HepG2 (cell line): Measurements from ENCODE around the gene CISD1. TPM values are rescaled to one million over a fixed set of nuclear protein-coding genes. Genes with fewer than 3 reads are reported as not detected.
"Not testable (repeated sequence)": the region's sequence is repeated elsewhere in the genome, so short reads cannot be mapped to it uniquely, and the experiment has no call there.

Experiments
- ATAC-seq: fragments of 200-7000 bp; cut with Tn5 transposase; 3 replicates; pipeline ENCODE4 v1.9.1; 2020; ENCODE audit warnings: mild to moderate bottlenecking, moderate library complexity
- BruUV-seq: library from RNA; stranded (reverse); fragments of 400-500 nt; replicated peaks from 2 replicates; lab custom pipeline; 2021; lab: Mats Ljungman, UMichigan
- CTCF ChIA-PET: fragments of 300-600 bp; formaldehyde crosslinking; extraction: SDS; loops from one replicate; lab custom pipeline; 2021; ENCODE audit warnings: low total read pairs, inconsistent platforms, low intra/inter-chr PET ratio; lab: Yijun Ruan, JAX
- POLR2A ChIA-PET: fragments of 350-600 bp; sonication (Branson Sonifier 250); formaldehyde crosslinking; loops from one replicate; lab custom pipeline; 2020; ENCODE audit warnings: antibody characterized with exemption, inconsistent platforms; lab: Yijun Ruan, JAX
- DNase-seq: peaks from one replicate; pipeline ENCODE4 v3.0.0-alpha.2; 2015; ENCODE audit warnings: low spot score
- FAIRE-seq: peaks from 3 replicates; lab custom pipeline; 2011; peaks lifted over from hg19 to GRCh38; lab: Jason Lieb, UNC
- H2AFZ ChIP-seq: one replicate; pipeline ENCODE4 v1.6.1; 2011; ENCODE audit warnings: low read length, inconsistent platforms
- H3K27ac ChIP-seq: fragments of 300-600 bp; 3 replicates; pipeline ENCODE4 v1.8.0; 2011; ENCODE audit warnings: mixed run types, mild to moderate bottlenecking, mixed read lengths, low read length, inconsistent platforms; ENCODE audit not compliant: insufficient read depth; ENCODE audit errors: extremely low read length
- H3K27me3 ChIP-seq, 2 experiments: fragments of 200-600 bp in 1 of 2; 2 replicates in 1 of 2; 3 replicates in 1 of 2; pipeline versions ENCODE4 v1.6.0 to v1.8.0; 2011; ENCODE audit warnings: low read length in 2 of 2, mild to moderate bottlenecking in 2 of 2, moderate library complexity in 2 of 2, inconsistent platforms in 1 of 2; ENCODE audit not compliant: insufficient read depth in 2 of 2, control insufficient read depth in 1 of 2
- H3K36me3 ChIP-seq, 2 experiments: fragments of 200-600 bp in 1 of 2; replicated peaks in 1 of 2; 2 replicates in 1 of 2; 3 replicates in 1 of 2; pipeline versions ENCODE4 v1.5.1 to v1.8.0; 2011; ENCODE audit warnings: low read length in 2 of 2, inconsistent platforms in 1 of 2; ENCODE audit not compliant: insufficient read depth in 2 of 2, control insufficient read depth in 1 of 2
- H3K4me1 ChIP-seq: 2 replicates; pipeline ENCODE4 v1.5.1; 2012; ENCODE audit warnings: low read length, inconsistent platforms; ENCODE audit not compliant: insufficient read depth
- H3K4me2 ChIP-seq: 2 replicates; pipeline ENCODE4 v1.6.0; 2011; ENCODE audit warnings: low read depth, low read length, inconsistent platforms
- H3K4me3 ChIP-seq, 3 experiments: fragments of 200-600 bp in 1 of 3; sonication (generic), shearing (Covaris generic) in 1 of 3; replicated peaks in 1 of 3; 2 replicates each; pipeline ENCODE4 v1.5.1; 2011 to 2016; ENCODE audit warnings: low read length in 3 of 3, inconsistent platforms in 2 of 3, low read depth in 2 of 3, mild to moderate bottlenecking in 2 of 3, control low read depth in 1 of 3, mixed read lengths in 1 of 3; ENCODE audit not compliant: insufficient read depth in 1 of 3
- H3K79me2 ChIP-seq: one replicate; pipeline ENCODE4 v1.6.1; 2011; ENCODE audit warnings: low read length, inconsistent platforms; ENCODE audit not compliant: insufficient read depth
- H3K9ac ChIP-seq: 2 replicates; pipeline ENCODE4 v1.6.0; 2011; ENCODE audit warnings: mild to moderate bottlenecking, low read depth, low read length, inconsistent platforms; ENCODE audit not compliant: insufficient read depth
- H3K9me3 ChIP-seq: 2 replicates; pipeline ENCODE4 v1.5.1; 2012; ENCODE audit warnings: mild to moderate bottlenecking, low read length
- H4K20me1 ChIP-seq: 2 replicates; pipeline ENCODE4 v1.6.0; 2011; ENCODE audit warnings: inconsistent platforms, mild to moderate bottlenecking, low read length, moderate library complexity; ENCODE audit not compliant: insufficient read depth
- FOSL2 ChIP-seq: sonication (generic); formaldehyde crosslinking; IDR thresholded peaks from 2 replicates; pipeline ENCODE4 v1.4.0; 2020; ENCODE audit warnings: missing genetic modification reagents
- FOXA1 ChIP-seq, 2 experiments: fragments of 450-650 bp in 1 of 2; sonication (generic) in 1 of 2; formaldehyde crosslinking in 1 of 2; IDR thresholded peaks; 2 replicates each; pipeline versions ENCODE4 v1.4.0 to v1.6.1; 2016 to 2020; ENCODE audit warnings: missing genetic modification reagents in 1 of 2
- FOXA3 ChIP-seq: IDR thresholded peaks from 2 replicates; pipeline ENCODE4 v1.6.1; 2016; ENCODE audit warnings: missing genetic modification reagents, missing compliant biosample characterization
- HOMEZ ChIP-seq: IDR thresholded peaks from 2 replicates; pipeline ENCODE4 v1.6.1; 2016; ENCODE audit warnings: low read depth
- KDM2A ChIP-seq: sonication (generic); formaldehyde crosslinking; IDR thresholded peaks from 2 replicates; pipeline ENCODE4 v1.4.0; 2020; ENCODE audit warnings: low read depth, missing genetic modification reagents, borderline replicate concordance
- SOX13 ChIP-seq, 3 experiments: fragments of 450-650 bp in 1 of 3; sonication (generic) in 1 of 3; formaldehyde crosslinking in 1 of 3; IDR thresholded peaks in 2 of 3; conservative IDR thresholded peaks in 1 of 3; 2 replicates each; pipeline versions ENCODE4 v1.5.0 to v1.6.1; 2016 to 2020; ENCODE audit warnings: antibody characterized with exemption in 1 of 3, mild to moderate bottlenecking in 1 of 3, missing compliant biosample characterization in 1 of 3, missing genetic modification reagents in 1 of 3, moderate library complexity in 1 of 3
- ZMYM4 ChIP-seq: sonication (generic); formaldehyde crosslinking; IDR thresholded peaks from 2 replicates; pipeline ENCODE4 v1.8.1; 2023; ENCODE audit warnings: mild to moderate bottlenecking, missing genetic modification reagents
- ZNF281 ChIP-seq: sonication (generic); formaldehyde crosslinking; IDR thresholded peaks from 2 replicates; pipeline ENCODE4 v1.4.0; 2020; ENCODE audit warnings: missing genetic modification reagents, borderline replicate concordance
- ZNF687 ChIP-seq: sonication (generic); formaldehyde crosslinking; IDR thresholded peaks from 2 replicates; pipeline ENCODE4 v1.5.1; 2020; ENCODE audit warnings: mild to moderate bottlenecking, missing genetic modification reagents, moderate library complexity
- WGBS: methylation state at CpG from one replicate; pipeline ENCODE4 v1.1.6; 2017; ENCODE audit warnings: low lambda C conversion rate; 5-methylcytosine and 5-hydroxymethylcytosine counted together
- in situ Hi-C: cut with HindIII; loops from 2 replicates; pipeline ENCODE4 v1.10.0; 2017; ENCODE audit warnings: low pct_unique_long_range_greater_than_20kb; ENCODE audit not compliant: extremely low pct_ligation_motif_present
- intact Hi-C: fragments of 100-400 bp; cut with micrococcal nuclease; formaldehyde crosslinking; loops from one replicate; pipeline ENCODE4 v1.10.0; 2022; ENCODE audit not compliant: unreplicated experiment
- polyA plus RNA-seq, 8 experiments: library from polyadenylated mRNA; depleted of rRNA in 3 of 8; stranded (reverse) in 7 of 8; unstranded in 1 of 8; fragments of >200 nt; fragmentation: Illumina TruSeq in 4 of 8; extraction: Trizol in 4 of 8; gene quantifications; 2 replicates each; pipeline versions ENCODE4 v1.2.1 to v1.2.3, GENCODE V29; 2011 to 2016; ENCODE audit warnings: low read depth in 4 of 8, missing spikeins in 1 of 8, mixed read lengths in 1 of 8; ENCODE audit not compliant: insufficient read depth in 1 of 8
- total RNA-seq, 5 experiments: library from RNA; depleted of rRNA; stranded (reverse); fragments of >200 nt; fragmentation: Illumina TruSeq; extraction: Trizol; gene quantifications; 2 replicates each; pipeline ENCODE4 v1.2.3, GENCODE V29; 2016; ENCODE audit warnings: low read depth in 1 of 5

CISD1 gene
- total and polyA plus RNA-seq, 2 of the 13 experiments (the other 11 are each of a cell fraction or from before 2014, with no cell fraction given), result 63.4 to 78.9 TPM

GRCh38 chr10:58229856-58230255 is 39.1 kb upstream of the CISD1 start:
- H3K79me2 ChIP-seq; H3K4me2 ChIP-seq; H4K20me1 ChIP-seq; CTCF ChIA-PET; H3K4me3 ChIP-seq; ATAC-seq; TF ChIP-seq FOXA1, SOX13 (IDR thresholded peaks at IDR 0.05): not testable (repeated sequence)
- peaks cover 2 to 11% of the 10 kb centered on the region in 2 experiments; a peak in 3 of 5 replicates for H3K36me3 ChIP-seq
- TF ChIP-seq FOXA1 (CRISPR knock-in tag; IDR thresholded peaks at IDR 0.05) (peak; percentile 39; the same call in 1 of the 2 replicates), SOX13 (CRISPR knock-in tag; conservative IDR thresholded peaks at IDR 0.05 in 1 of 2, IDR thresholded peaks at IDR 0.05 in 1 of 2) (0 out of 4 replicates have a peak, but pooled peaks of 1 of the 2 experiments have one; percentile 14), FOSL2 (CRISPR knock-in tag) (0 out of 2 replicates have a peak, but pooled peaks have one; percentile 10), HOMEZ (CRISPR knock-in tag) (peak; percentile 42; the same call in 1 of the 2 replicates), FOXA3 (peak; percentile 26; the same call in 1 of the 2 replicates), KDM2A (CRISPR knock-in tag) (peak; percentile 33; the same call in 1 of the 2 replicates), ZNF687 (peak; percentile 16; the same call in 1 of the 2 replicates), ZNF281 (peak; percentile 61; the same call in 1 of the 2 replicates), ZMYM4 (CRISPR knock-in tag) (peak; percentile 42; the same call in 1 of the 2 replicates)
- TF ChIP-seq, all 625 proteins: peak for 9; not testable (repeated sequence) for 616
- intact Hi-C loops, result loop anchor here (1.0 to 5.0 kb wide), 2 partner anchors 9 to 32 kb away; no protein-coding TSS in a partner anchor
- H3K27ac ChIP-seq, DNase-seq, H3K9ac ChIP-seq, in situ Hi-C loops, H3K4me1 ChIP-seq, H3K27me3 ChIP-seq, FAIRE-seq, POLR2A ChIA-PET, BruUV-seq, H2AFZ ChIP-seq, H3K9me3 ChIP-seq: not testable (repeated sequence)
- WGBS, result 84% methylated on average over 7 of the region's 7 CpGs
